ENCODE measurements around the gene UNC5C. TPM values are rescaled to one million over a fixed set of nuclear protein-coding genes. Genes with fewer than 3 reads are reported as not detected.

UNC5C gene
- total RNA-seq, 2 experiments from 2014 or later = not detected

GRCh38 chr4:95362066-95362465 lies 186.7 kb downstream of the UNC5C start:
- intact Hi-C loops (cut with micrococcal nuclease; ENCODE audit: unreplicated experiment) = no loop called here
- CTCF ChIA-PET (ENCODE audit: unreplicated experiment) = no interaction called here
- H3K4me3 ChIP-seq (ENCODE audit: low read depth, low read length, poor library complexity, severe bottlenecking) = no peak overlapping the region
- TF ChIP-seq EZH2phosphoT487 (IDR thresholded peaks at IDR 0.05; ENCODE audit: borderline replicate concordance, low read depth, low read length) (no peak), CTCF (conservative IDR thresholded peaks at IDR 0.05; ENCODE audit: low read length) (no peak)
- POLR2A ChIA-PET = no interaction called here
- H3K9me2 ChIP-seq (ENCODE audit: insufficient read depth, low read length) = no peaks in the 10 kb centered on the region
- no peak overlapping the region for H2AFZ ChIP-seq (ENCODE audit: low read length)
- no peaks in the 10 kb centered on the region for H3K4me1 ChIP-seq (ENCODE audit: insufficient read depth, low read length, poor library complexity, severe bottlenecking)
- H3K36me3 ChIP-seq (ENCODE audit: insufficient read depth, low read length) = no peaks in the 10 kb centered on the region
- H3K9me3 ChIP-seq (ENCODE audit: low read length) = no peaks in the 10 kb centered on the region
- H3K27ac ChIP-seq (ENCODE audit: low read depth, low read length, poor library complexity, severe bottlenecking) = no peak overlapping the region
- BruUV-seq (replicated peaks) = no TSS peak
- no peak for DNase-seq (ENCODE audit: low spot score)
- no peaks in the 10 kb centered on the region for H3K79me2 ChIP-seq (ENCODE audit: insufficient read depth, low read depth, low read length)
- H3K4me2 ChIP-seq (ENCODE audit: low read length) = no peak overlapping the region
- H4K20me1 ChIP-seq (ENCODE audit: insufficient read depth, low read length) = no peaks in the 10 kb centered on the region

GRCh38 chr4:95361696-95361965 lies 187.1 kb downstream of the UNC5C start:
- Histone ChIP-seq H3K36me3 (ENCODE audit: insufficient read depth, low read length) (no peaks in the 10 kb centered on the region), H3K4me3 (ENCODE audit: low read depth, low read length, poor library complexity, severe bottlenecking) (no peak overlapping the region), H3K79me2 (ENCODE audit: insufficient read depth, low read depth, low read length) (no peaks in the 10 kb centered on the region), H4K20me1 (ENCODE audit: insufficient read depth, low read length) (no peaks in the 10 kb centered on the region), H2AFZ (ENCODE audit: low read length) (no peak overlapping the region), H3K9me3 (ENCODE audit: low read length) (no peaks in the 10 kb centered on the region), H3K4me2 (ENCODE audit: low read length) (no peak overlapping the region), H3K9me2 (ENCODE audit: insufficient read depth, low read length) (no peaks in the 10 kb centered on the region), H3K27ac (ENCODE audit: low read depth, low read length, poor library complexity, severe bottlenecking) (no peak overlapping the region), H3K4me1 (ENCODE audit: insufficient read depth, low read length, poor library complexity, severe bottlenecking) (no peaks in the 10 kb centered on the region)
- ChIA-PET POLR2A (no interaction called here), CTCF (ENCODE audit: unreplicated experiment) (no interaction called here)
- no peak for DNase-seq (ENCODE audit: low spot score)
- TF ChIP-seq EZH2phosphoT487 (IDR thresholded peaks at IDR 0.05; ENCODE audit: borderline replicate concordance, low read depth, low read length) (no peak), CTCF (conservative IDR thresholded peaks at IDR 0.05; ENCODE audit: low read length) (no peak)
- intact Hi-C loops (cut with micrococcal nuclease; ENCODE audit: unreplicated experiment) = no loop called here
- no TSS peak for BruUV-seq (replicated peaks)

GRCh38 chr4:95360906-95361695 lies 187.7 kb downstream of the UNC5C start:
- TF ChIP-seq EZH2phosphoT487 (IDR thresholded peaks at IDR 0.05; ENCODE audit: borderline replicate concordance, low read depth, low read length) (no peak), CTCF (conservative IDR thresholded peaks at IDR 0.05; ENCODE audit: low read length) (no peak)
- CTCF ChIA-PET (ENCODE audit: unreplicated experiment) = no interaction called here
- intact Hi-C loops (cut with micrococcal nuclease; ENCODE audit: unreplicated experiment) = no loop called here
- DNase-seq (ENCODE audit: low spot score) = no peak
- POLR2A ChIA-PET = no interaction called here
- Histone ChIP-seq H3K9me3 (ENCODE audit: low read length) (no peaks in the 10 kb centered on the region), H3K4me2 (ENCODE audit: low read length) (no peak overlapping the region), H3K27ac (ENCODE audit: low read depth, low read length, poor library complexity, severe bottlenecking) (no peak overlapping the region), H3K79me2 (ENCODE audit: insufficient read depth, low read depth, low read length) (no peaks in the 10 kb centered on the region), H3K36me3 (ENCODE audit: insufficient read depth, low read length) (no peaks in the 10 kb centered on the region), H3K4me1 (ENCODE audit: insufficient read depth, low read length, poor library complexity, severe bottlenecking) (no peaks in the 10 kb centered on the region), H3K9me2 (ENCODE audit: insufficient read depth, low read length) (no peaks in the 10 kb centered on the region), H2AFZ (ENCODE audit: low read length) (no peak overlapping the region), H4K20me1 (ENCODE audit: insufficient read depth, low read length) (no peaks in the 10 kb centered on the region), H3K4me3 (ENCODE audit: low read depth, low read length, poor library complexity, severe bottlenecking) (no peak overlapping the region)
- no TSS peak for BruUV-seq (replicated peaks)
